ENCODE measurements around the gene RPS6KA2.

Gene RPS6KA2

DNA sequence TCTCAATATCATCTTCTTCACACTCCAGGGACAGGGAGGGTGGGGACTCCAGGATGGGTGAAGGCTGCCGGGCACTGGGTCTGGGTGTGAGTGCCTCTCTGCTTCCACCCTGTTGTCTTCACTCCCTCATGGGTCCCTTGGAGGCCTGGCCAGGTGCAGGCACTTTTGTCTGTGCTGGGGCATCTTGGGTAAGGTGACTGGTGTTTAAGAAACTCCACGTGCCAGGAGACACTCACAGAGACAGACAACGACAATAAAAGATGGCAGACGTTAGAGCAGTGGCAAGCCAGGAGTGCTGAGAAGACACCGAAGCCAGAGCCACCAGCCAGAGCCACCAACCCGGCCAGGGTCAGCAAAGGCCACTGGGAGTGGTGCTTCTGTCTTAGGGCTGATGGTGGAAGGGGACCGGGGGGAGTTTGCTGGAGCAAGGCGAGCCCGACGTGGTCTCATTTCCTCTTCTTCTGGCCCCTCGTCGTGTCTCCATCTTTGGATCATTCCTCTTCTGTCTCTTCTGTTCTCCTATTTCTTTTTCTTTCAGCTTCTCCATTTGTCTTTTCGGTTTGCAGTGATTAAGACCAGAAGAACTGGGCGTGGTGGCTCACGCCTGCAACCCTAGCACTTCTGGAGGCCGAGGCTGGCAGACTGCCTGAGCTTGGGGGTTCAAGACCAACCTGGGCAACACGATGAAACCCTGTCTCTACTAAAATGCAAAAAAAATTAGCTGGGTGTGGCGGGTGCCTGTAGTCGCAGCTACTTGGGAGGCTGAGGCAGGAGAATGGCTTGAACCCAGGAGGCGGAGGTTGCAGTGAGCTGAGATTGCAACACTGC is 131.3 kb downstream of the RPS6KA2 start:
- no peak for FAIRE-seq

DNA sequence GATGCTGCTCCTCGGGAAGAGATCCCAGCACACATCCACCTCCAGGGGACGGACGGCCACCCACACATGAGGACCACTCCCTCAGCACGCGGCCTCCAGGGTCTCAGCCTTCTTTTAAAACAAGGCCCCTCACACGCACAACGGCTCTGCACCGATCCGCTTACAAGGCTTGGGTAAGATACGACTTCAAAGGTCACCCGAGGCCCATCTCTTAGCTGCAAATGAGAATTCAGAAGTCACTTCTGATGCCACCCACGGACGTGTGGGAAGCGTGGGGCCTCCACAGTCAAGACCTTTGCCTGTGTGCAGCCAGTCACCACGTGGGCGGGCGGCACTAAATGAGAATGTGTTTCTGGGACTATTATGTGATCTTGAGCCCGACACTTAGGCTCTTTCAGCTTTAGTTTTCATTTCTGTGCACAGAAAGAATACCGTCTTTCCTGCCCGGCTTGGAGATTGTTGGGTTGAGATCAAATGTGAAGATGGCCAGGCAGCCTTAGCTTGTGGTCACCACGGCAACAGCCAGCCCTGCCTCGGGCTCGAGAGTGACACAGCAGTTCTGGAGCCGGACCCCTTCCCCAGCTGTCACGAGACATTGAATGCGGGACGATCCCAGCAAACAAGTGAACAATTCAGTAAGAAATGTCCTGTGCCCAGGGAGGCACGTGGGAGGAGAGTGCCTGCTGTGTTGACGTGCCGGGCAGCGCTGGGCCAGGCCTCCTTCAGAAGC is 132.1 kb downstream of the RPS6KA2 start:
- FAIRE-seq: no peak

DNA sequence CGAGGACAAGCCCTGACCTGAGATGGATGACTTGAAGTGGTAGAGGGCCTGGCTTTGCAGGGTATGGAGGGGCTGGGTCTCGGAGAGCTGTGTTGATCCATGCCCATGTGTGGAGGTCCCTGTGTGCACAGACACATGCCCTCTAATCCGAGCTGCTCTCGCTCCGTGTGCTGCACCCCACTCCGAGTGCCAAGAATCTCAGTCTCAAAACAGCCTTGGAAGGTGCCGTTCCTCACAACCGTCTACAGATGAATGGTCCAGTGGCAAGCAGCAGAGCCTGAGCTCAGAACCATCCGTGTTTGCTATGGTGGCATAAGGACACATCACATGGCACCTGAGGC is 133.0 kb downstream of the RPS6KA2 start:
- FAIRE-seq: no peak

DNA sequence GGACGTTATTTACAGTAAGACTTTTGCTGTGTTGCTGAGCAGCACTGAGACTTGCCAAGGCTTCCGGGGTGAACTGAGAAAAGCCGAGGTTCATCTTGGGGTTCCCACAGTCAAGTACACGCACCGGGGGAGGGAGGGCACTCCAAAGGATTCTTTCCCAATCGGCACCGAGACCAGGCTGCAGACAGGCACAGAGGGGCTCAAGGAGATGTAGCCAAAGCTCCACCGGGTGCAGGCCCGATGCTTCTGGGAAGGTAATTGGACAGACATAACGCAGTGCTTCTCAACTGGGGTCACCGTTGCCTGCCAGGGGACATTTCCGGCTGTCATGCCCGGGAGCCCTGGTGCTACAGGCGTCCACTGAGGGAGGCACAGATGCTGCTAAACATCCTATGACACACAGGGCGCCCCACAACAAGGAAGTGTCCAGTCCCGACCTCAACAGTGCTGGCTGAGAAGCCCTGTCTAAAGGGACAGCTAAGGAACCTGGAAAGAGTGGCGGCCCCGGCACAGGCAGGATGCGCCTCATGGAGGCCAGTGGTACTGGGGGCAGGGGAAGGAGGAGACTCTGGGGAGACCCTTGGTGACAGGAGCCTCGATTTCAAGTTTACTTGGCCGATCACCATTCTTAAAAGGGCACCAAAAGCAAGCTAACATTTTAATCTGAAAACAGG is 133.5 kb downstream of the RPS6KA2 start:
- no peak for FAIRE-seq

DNA sequence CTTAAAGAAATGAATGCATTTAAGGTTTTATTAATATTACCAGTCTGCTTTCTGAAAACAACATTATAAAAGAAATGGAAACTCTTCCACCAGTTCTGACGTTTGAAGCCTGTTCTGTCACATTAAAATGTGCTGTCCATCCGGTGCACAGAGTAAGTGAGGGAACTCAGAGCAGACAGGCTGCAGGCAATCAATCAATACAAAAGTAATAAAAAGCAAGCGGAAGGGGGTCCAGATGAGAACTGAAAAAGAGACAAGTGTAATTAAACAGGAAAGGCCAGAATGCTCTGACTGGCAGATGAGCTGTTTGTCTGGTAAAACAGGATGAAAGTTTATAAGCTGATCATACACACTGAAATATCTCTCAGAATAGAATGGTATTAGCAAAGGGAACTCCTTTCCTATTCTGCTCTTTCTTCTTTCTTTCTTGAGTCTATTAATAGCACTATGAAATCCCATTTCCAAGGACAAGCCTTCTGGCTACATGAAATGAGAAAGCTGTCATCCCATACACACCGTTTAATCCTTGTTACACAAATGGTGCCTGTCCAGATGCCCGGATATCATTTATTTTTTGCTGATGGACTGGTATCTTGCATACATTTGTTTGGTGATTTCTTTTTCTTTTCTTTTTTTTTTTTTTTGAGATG is 134.8 kb downstream of the RPS6KA2 start:
- FAIRE-seq: no peak

DNA sequence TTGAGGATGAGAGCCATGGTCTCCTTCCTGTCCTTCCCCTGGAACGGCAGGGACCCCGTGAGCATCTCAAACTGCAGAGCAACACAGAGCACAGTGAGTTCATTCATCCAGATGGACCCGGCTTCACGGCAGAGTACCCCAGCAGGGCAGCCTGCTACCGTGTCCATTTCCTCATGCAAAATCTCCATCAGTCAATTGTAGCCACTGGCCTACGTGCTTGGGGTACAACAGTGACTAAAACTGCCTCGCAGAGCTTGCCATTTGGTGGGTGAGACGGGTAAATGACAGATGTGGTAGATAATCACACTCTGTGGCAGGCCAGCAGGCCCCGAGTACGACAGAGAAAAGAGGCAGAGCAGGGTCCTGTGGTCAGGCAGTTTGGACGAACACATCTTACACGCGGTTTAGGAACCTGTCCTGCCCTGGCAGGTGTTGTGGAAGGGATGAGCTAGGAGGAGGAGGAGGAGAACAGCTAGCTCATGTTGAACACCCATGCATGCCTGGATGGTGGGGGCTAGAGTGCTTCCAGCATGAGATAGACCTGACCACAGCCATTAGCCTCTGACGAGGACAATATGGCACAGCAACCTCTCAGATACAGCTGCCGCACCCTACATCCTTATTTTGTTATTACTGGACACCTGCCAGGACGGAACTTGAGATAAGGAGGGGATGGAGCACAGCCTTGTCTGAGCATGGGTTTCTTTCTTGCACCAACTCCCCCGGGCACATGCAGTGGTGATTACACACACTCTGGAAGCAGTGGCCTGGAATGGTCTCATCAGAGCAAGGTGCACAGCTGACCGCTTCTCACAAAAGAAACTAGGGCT is 136.2 kb downstream of the RPS6KA2 start:
- no peak for FAIRE-seq

DNA sequence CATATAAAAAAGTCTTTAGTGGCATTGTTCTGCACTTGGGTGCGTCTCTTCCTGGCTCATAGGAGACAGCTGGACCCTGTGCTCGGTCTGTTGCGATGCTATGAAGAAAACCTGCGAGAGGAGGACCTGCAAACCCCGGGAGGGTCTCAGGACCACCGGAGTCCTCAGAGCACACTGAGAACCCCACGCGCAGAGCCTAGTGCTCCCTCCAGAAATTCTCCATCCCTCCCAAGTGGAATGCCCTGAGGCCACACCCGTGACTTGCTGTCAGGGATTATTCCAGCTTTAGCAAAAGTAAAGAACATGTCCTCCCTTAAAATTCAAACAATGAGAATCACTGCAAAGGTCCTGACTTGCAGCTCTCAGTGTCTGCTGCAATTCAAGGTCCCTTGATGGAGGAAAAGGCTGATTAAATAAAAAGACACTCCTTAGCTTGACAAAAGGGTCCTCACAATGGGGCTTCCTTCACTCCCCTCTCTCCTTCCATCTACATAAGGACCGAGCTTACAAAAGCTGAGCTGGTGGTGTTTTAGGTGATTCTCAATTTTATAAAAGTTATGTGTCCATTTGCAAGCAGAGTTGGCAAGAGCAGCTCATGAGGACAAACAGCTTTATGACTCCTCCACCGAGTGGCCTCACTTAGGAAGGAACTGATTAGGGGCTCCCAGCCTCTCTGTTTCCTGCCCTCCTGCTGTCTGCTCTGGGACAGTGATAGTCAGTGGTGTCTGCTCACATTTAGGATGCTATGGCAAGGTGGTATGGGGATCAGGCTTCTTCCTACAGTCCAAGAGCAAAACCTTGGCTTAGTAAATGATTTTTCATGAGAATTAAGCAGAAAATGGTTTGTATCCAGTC is 137.5 kb downstream of the RPS6KA2 start:
- FAIRE-seq: no peak

DNA sequence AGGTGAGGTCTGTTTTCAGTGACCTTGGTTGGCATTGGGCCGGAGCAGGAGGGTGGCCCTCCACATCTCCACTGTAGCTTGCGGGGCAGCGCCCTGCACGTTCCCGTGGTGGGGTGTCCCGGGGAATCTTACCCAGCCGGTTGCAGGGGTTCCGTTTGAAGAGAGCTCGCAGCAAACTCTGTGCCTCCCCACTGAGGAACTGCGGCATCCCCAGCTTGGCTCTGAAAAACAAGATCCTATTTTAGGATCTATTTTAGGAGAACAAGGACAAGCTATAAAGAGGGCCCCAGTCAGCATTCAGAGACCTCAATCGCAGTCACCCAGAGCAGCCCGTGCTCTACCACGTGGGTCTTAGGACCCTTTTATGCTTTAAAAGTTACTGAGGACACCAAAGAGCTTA is 138.3 kb downstream of the RPS6KA2 start:
- no peak for FAIRE-seq

DNA sequence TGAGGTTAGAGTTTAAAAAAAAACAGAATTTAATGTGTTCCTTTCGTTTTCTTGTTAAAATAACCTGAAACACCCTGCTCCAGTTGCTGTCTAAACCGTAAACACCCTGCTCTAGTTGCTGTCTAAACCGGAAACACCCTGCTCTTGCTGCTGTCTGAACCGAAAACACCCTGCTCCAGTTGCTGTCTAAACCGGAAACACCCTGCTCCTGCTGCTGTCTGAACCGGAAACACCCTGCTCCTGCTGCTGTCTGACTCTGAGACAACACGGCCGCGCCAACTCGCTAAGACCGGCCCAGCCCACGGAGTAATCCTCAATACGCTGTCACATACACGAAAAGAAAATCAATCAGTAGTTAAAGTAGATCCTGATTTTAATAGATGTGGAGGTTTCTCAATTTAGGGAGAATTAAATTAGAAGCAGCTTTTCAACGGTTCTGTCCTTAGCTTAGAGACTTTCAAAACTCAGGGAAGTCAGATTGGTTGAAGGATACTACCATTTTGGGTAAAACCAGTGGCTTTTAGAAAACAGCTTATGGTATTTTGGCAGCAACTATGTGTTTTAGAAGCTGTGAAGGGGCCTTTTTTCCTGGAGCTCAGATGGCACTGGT is 138.9 kb downstream of the RPS6KA2 start:
- FAIRE-seq: no peak

DNA sequence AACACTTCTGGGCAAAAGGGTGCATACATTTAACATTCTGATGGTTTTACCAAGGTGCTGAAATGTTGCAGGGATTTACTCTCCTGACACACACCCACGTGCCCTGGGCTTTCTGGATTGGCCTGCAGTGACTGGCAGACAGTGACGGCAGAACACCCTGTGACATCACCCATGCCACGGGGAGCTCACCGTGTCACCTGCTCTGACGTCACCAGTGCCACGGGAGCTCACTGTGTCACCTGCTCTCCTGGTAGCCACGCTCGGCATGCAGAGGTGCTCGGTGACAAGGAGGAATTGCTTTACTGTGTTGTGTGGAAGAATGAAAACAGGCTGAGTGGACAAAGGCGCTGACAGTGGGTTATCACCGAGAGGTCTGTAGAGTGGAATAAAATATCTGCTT is 139.9 kb downstream of the RPS6KA2 start:
- FAIRE-seq: no peak

DNA sequence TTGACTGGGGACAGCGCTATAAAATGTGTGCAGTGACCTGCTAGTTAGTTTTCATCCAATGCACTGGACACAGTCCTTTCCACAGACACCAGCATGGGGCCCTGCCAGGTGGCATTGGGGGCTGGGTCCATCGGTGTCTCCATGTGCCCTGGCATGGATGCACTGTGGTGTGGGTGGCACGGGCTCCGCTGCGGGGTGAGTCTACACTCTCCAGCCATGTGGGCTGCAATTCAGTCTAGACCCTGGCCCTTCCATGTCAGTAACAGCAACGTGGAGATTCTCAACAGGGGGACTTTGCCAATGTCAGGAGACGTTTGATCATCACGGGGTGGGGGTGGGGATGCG is 140.5 kb downstream of the RPS6KA2 start:
- no peak for FAIRE-seq

DNA sequence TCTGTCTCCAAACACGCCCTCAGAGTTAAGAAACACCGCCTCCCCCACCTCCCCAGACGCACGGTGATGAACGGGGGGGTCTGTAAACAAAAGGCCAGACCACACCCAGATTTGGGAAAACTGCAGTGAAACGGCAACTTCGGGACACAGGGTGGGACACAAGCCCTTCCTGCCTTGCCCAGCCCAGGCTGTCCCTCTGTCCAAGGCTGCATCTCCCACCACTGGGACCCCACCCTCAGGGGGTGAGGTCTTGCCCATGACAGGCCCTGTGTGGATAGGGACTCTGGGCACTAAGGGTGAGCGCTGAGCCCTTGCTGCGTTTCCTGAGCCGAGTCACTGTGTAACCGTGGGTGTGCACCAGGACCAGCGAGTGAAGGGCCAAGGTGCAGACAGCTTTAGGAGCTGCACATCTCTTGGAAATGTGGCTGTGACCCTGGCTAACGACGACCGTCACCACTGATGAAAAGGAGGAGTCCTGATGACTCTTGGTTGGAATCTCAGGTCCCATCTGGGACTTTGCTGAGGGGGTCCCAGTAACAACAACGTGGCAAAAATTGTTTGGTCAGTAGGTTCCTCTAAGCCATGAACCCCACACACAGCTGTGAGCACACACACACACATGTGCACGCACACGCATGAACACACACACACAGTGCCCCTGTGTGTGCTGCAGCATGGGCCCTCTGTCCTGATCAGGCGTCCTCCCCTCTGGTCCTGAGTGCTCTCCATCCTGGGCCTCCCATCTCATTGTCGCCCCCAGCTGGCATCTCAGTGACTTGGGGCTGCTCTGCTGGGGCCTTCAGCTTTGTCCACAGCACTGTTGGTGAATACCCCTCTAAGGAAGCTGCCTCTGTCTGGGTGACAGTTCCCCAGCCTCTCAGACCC is 141.2 kb downstream of the RPS6KA2 start:
- FAIRE-seq: no peak

DNA sequence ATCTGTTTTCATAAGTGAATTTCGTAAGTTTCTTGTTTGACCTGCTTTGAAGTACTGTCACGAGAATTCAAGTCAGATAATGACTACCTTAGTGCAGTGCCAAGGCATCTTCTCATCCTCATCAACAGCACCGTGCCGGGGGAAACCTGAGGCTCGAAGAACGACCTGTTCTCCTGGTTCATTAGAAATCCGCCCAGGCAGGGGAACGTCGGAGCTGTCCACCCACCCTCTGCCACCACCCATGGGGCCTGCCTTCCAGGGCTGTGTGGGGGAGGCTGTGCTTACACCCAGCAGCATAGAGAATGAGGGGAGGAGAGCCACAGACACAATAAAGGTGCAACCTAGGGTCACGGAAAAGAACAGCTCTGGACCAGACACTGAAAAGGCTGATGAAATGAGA is 142.2 kb downstream of the RPS6KA2 start:
- no peak for FAIRE-seq

DNA sequence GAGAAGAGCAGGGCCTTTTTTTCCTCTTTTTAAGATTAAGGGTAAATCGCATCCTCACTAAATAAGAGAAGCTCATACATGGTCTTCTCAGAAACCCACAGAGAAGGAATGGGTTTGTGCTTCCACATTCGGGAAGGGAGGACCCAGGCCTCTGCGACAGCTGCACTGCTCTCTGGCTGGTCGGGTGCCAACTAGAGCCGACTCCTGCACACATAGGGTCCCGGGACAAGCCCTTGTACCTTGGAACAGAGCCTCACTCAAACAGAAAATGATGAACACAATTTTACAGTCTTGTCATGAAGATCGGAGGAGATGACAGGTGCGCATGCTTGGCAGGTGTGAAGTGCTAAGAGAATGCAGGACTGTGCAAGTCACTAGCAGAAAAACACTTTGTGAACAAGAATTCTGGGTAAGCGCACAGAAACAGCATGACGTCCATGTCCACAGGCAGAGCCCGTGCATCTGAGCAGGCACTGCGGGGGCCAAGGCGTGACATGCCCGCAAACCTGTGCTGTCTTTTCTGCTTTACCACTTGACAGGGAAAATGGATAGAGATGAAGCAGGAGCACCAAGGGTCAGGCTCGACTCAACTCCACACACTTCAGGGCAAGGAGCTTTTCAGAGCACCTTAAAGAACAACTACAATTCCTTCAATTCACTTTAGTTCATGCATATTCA is 143.3 kb downstream of the RPS6KA2 start:
- FAIRE-seq: no peak

DNA sequence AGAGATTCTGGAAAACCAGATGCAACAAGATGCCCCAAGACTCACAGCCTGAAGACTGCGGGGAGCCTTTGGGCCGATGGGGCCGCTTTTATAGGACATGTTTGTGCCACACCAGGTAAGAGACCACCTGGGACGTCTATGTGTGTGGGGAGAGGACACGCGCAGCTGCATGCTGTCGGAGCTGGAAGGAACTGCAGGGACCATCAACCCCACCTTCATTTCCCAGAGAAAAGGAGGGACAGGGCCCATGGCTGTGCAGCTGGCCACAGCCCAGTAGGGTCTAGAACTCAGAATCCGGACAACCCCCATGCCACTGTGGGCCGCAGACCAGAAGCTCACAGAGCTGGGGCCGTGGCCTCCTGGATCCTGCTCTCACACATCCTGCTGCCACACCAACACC is 144.0 kb downstream of the RPS6KA2 start:
- no peak for FAIRE-seq

DNA sequence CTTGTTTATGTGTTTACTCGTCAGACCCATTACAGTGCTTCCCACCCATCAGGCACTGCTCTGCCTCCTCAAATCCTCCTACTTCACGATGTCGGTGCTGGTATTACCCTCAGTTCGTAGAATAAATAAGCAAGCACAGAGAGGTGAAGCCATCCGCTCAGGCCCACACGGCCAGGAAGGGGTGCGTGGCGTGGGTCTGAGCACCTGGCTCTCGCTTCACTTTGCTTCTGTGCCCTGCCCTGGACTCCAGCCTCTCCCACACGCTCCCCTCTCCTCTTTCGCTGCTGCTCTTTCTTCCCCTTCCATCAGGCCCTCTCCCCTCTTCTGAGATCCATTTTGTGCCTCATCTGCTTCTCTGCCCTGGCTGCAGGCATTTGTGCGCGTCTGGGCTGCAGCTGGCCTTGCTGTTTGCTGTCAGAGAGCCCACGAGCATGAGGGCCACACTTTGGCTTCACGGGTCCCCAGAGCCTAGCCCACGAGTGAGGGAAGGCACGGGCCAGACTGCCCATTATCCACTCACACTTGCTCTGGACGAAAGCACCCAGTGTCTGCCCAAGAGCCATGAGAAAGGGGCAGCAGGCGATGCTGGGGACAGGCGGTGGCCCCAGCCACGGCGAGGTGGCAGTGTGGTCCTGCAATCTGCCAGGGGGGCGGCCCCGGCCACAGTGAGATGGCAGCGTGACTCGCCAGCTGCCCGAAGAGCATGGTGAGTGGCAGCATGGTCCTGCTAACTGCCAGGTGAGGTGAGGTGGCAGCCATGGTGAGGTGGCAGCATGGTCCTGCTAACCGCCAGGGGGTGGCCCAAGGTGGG is 148.1 kb downstream of the RPS6KA2 start:
- no peak for FAIRE-seq

DNA sequence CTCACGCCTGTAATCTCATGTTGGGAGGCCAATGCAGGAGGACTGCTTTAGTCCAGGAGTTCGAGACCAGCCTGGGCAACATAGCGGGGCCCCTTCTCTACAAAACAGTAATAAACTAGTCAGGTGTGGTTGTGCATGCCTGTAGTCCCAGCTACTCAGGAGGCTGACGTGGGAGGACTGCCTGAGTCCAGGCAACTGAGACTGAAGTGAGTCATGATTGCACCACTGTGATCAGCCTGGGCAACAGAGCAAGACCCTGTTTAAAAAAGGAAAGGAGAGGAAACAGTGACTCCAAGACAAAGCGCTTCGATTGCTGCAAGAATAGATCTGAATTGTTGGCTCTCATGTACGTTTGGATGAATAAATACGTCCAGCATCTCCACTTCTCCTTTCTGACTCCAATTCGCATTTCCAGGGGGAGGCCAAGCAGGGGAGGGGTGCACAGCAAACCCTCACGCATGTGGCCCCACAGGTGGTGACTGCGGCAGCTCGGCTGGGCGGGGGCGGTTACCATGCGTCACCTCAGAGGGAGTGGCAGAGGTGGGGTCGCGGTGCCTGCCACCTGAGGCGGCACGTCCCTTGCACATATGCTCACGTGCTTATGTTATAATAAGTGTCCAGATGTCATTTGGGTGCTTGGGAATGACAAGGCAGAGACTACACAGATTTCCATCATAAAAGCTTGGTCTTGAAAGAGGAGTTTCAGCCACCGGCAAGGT is 149.2 kb downstream of the RPS6KA2 start:
- no peak for FAIRE-seq

DNA sequence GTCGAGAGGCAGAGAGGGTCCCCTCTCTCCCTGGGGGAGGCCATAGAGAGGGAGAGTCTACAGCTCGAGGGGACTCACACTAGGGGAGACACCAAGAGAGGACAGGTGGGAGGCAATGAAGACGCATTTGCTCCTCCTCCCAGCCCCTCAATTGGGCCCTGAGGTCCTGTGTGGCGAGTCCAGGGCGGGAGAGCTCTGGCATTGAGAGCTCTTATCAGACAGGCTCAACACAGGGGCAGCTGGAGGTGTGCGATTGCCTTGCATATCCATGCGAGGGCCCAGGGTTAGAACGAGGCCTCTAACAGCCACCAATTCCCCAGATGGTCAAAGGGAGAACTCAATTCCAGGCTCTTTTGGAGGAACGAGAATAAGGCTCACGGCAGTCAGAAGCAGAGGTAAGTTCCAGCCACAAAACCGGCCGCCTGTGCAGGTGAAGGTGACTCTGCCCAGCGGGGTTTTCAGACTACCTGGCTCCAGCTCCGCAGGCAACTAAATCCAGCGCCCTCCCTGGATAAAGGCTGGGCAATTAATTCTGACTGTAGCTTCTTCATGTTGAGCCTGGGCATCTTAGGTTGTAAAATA is 150.3 kb downstream of the RPS6KA2 start:
- FAIRE-seq: no peak
